Karpas-422 (cell line): ENCODE measurements around the gene SDHAF1. TPM values are rescaled to one million over a fixed set of nuclear protein-coding genes. Genes with fewer than 3 reads are reported as not detected.
"Not testable (repeated sequence)": the region's sequence is repeated elsewhere in the genome, so short reads cannot be mapped to it uniquely, and the experiment has no call there.

Experiments used
- DNase-seq: peaks from one replicate; pipeline ENCODE4 v3.0.0-alpha.2; 2015
- H2AFZ ChIP-seq: fragments of 200-600 bp; sonication (generic); 2 replicates; pipeline ENCODE4 v1.6.1; 2014; ENCODE audit warnings: antibody characterized with exemption, low read length, mixed read lengths
- H3K27ac ChIP-seq: fragments of 200-600 bp; sonication (generic); 2 replicates; pipeline ENCODE4 v1.5.1; 2014; ENCODE audit warnings: mild to moderate bottlenecking, low read length, moderate library complexity
- H3K27me3 ChIP-seq: fragments of 200-600 bp; sonication (generic); 2 replicates; pipeline ENCODE4 v1.6.1; 2014; ENCODE audit warnings: low read length, mixed read lengths
- H3K36me3 ChIP-seq: fragments of 200-600 bp; sonication (generic); 2 replicates; pipeline ENCODE4 v1.6.1; 2014; ENCODE audit warnings: low read length, mixed read lengths; ENCODE audit not compliant: insufficient read depth
- H3K4me1 ChIP-seq: fragments of 200-600 bp; sonication (generic); 2 replicates; pipeline ENCODE4 v1.6.1; 2014; ENCODE audit warnings: mild to moderate bottlenecking, low read length, mixed read lengths
- H3K4me2 ChIP-seq: fragments of 200-600 bp; sonication (generic); 2 replicates; pipeline ENCODE4 v1.6.1; 2014; ENCODE audit warnings: low read length, low read depth, mild to moderate bottlenecking; ENCODE audit not compliant: poor library complexity, severe bottlenecking
- H3K4me3 ChIP-seq: fragments of 200-600 bp; sonication (generic); 2 replicates; pipeline ENCODE4 v1.5.1; 2014; ENCODE audit warnings: mild to moderate bottlenecking, antibody characterized with exemption, low read length, mixed read lengths
- H3K79me2 ChIP-seq: fragments of 200-600 bp; sonication (generic); 2 replicates; pipeline ENCODE4 v1.6.1; 2014; ENCODE audit warnings: mild to moderate bottlenecking, low read length, mixed read lengths
- H3K9ac ChIP-seq: fragments of 200-600 bp; sonication (generic); 2 replicates; pipeline ENCODE4 v1.6.0; 2014; ENCODE audit warnings: low read length
- H3K9me2 ChIP-seq: fragments of 200-600 bp; sonication (generic), shearing (Covaris generic); replicated peaks from 2 replicates; pipeline ENCODE4 v1.6.0; 2014; ENCODE audit warnings: mild to moderate bottlenecking, low read length, moderate library complexity; ENCODE audit not compliant: insufficient read depth
- H3K9me3 ChIP-seq: fragments of 300-700, 200-600 bp; sonication (generic); 2 replicates; pipeline ENCODE4 v1.6.1; 2014; ENCODE audit warnings: low read length, mixed read lengths
- H4K20me1 ChIP-seq: fragments of 200-600 bp; sonication (generic); 2 replicates; pipeline ENCODE4 v1.6.1; 2014; ENCODE audit warnings: mild to moderate bottlenecking, antibody characterized with exemption, low read length, low read depth; ENCODE audit not compliant: insufficient read depth
- small RNA-seq: library from RNA; depleted of rRNA; stranded (forward); fragments of <200 nt; gene quantifications from one replicate; pipeline ENCODE3, GENCODE V24; 2014
- total RNA-seq: library from RNA; depleted of rRNA; stranded (reverse); fragments of >200 nt; shearing (Covaris generic); gene quantifications from 2 replicates; pipeline ENCODE4 v1.2.3, GENCODE V29; 2014; ENCODE audit warnings: low replicate concordance; rRNA removed

Gene SDHAF1
- total RNA-seq, 1 experiment from 2014 or later = 23.4 TPM

- Histone ChIP-seq H3K9ac (no peak within 1 kb of the TSS), H4K20me1 (no peaks in the 10 kb centered on the region), H2AFZ (no peak within 1 kb of the TSS), H3K27me3 (no peaks in the 10 kb centered on the region), H3K4me2 (no peak within 1 kb of the TSS), H3K9me2 (no peaks in the 10 kb centered on the region), H3K79me2 (no peaks in the 10 kb centered on the region), H3K4me3 (no peak within 1 kb of the TSS), H3K9me3 (no peaks in the 10 kb centered on the region), H3K36me3 (no peaks in the 10 kb centered on the region), H3K4me1 (no peaks in the 10 kb centered on the region), H3K27ac (no peak within 1 kb of the TSS)
- no peak for DNase-seq
These were observed 37.5 kb downstream of the SDHAF1 start, which contains the start of gene CLIP3 for GRCh38 chr19:36032251-36033104. Gene CLIP3 (minus strand): TSS chr19:36032873. CDS start chr19:36032357, 516 bp downstream.

DNA sequence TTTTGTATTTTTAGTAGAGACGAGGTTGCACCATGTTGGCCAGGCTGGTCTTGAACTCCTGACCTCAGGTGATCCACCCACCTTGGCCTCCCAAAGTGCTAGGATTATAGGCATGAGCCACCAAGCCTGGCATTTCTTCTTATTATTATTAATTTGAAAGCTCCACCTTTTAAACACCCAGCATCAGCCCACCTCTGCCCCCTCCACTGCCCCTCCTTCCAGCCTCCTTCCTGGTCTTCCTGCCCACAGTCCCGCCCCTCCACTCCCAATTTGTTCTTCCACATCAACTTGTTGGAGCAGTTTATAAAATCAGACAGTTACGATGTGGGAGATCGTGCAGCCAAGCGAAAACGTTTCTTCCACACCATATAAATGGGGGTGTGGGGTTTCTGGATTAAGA lies 45.5 kb downstream of the SDHAF1 start:
- Histone ChIP-seq H2AFZ (no peak overlapping the region), H3K36me3 (0 out of 2 replicates have a peak, but pooled peaks cover 2% of the 10 kb centered on the region), H3K9me3 (no peaks in the 10 kb centered on the region), H4K20me1 (no peaks in the 10 kb centered on the region), H3K79me2 (no peaks in the 10 kb centered on the region), H3K27me3 (no peaks in the 10 kb centered on the region), H3K4me1 (no peaks in the 10 kb centered on the region), H3K9ac (no peak overlapping the region), H3K27ac (no peak overlapping the region), H3K4me3 (no peak overlapping the region), H3K4me2 (no peak overlapping the region), H3K9me2 (no peaks in the 10 kb centered on the region)
- DNase-seq = no peak

DNA sequence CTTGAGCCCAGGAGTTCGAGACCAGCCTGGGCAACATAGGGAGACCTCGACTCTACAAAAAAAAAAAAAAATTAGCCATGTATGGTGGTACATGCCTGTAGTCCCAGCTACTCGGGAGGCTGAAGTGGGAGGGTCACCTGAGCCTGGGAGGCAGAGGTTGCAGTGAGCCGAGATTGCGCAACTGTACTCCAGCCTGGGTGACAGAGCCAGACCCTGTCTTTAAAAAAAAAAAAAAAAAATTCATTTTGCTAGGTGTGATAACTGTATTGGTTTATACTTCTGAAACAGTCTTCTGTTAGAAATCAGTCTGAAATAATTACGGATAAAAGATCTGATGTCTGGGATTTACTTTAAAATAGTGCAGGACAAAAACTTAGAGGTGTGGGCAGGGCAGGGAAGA lies 46.1 kb downstream of the SDHAF1 start:
- H3K4me2 ChIP-seq, H3K27ac ChIP-seq, H3K36me3 ChIP-seq, H3K79me2 ChIP-seq, DNase-seq, H4K20me1 ChIP-seq, H3K27me3 ChIP-seq, H3K9me3 ChIP-seq, H3K4me3 ChIP-seq, H2AFZ ChIP-seq, H3K9me2 ChIP-seq, H3K4me1 ChIP-seq, H3K9ac ChIP-seq: not testable (repeated sequence)

DNA sequence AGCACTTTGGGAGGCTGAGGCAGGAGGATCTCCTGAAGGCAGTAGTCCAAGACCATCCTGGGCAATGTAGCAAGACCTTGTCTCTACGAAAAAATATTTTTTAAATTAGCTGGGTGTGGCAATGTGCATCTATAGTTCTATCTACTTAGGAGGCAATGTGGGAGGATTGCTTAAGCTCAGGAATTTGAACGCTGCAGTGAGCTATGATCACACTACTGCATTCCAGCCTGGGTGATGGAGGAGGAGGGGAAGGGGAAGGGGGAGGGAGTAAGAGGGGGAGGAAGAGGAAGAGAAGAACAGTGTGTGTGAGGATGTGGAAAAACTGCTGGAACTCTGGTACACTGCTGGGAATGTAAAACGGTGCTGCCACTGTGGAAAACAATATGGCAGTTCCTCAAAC lies 46.8 kb downstream of the SDHAF1 start:
- no peaks in the 10 kb centered on the region for H4K20me1 ChIP-seq
- H3K9ac ChIP-seq = no peak overlapping the region
- no peak overlapping the region for H2AFZ ChIP-seq
- no peak for DNase-seq
- no peak overlapping the region for H3K4me2 ChIP-seq
- H3K27me3 ChIP-seq = no peaks in the 10 kb centered on the region
- no peak overlapping the region for H3K27ac ChIP-seq
- no peaks in the 10 kb centered on the region for H3K79me2 ChIP-seq
- no peaks in the 10 kb centered on the region for H3K4me1 ChIP-seq
- H3K36me3 ChIP-seq = 0 out of 2 replicates have a peak, but pooled peaks cover 2% of the 10 kb centered on the region
- H3K9me3 ChIP-seq = no peaks in the 10 kb centered on the region
- no peak overlapping the region for H3K4me3 ChIP-seq
- no peaks in the 10 kb centered on the region for H3K9me2 ChIP-seq

- Histone ChIP-seq H3K4me2 (no peak overlapping the region), H3K27ac (no peak overlapping the region)
These were observed 49.0 kb downstream of the SDHAF1 start for GRCh38 chr19:36043952-36044351.

More at GRCh38 chr19:36043952-36044351, 49.0 kb downstream of the SDHAF1 start:
- Histone ChIP-seq H3K4me3 (no peak overlapping the region), H3K27me3 (no peaks in the 10 kb centered on the region), H2AFZ (no peak overlapping the region), H3K79me2 (no peaks in the 10 kb centered on the region), H3K4me1 (no peaks in the 10 kb centered on the region), H4K20me1 (no peaks in the 10 kb centered on the region), H3K9me2 (no peaks in the 10 kb centered on the region), H3K9me3 (no peaks in the 10 kb centered on the region), H3K36me3 (0 out of 2 replicates have a peak, but pooled peaks cover 2% of the 10 kb centered on the region), H3K9ac (no peak overlapping the region)
- DNase-seq = no peak

Small RNAs within 50 kb of the gene (small RNA-seq; reads per million reads assigned to genes)
- gene AF038458.1 = not detected

Other genes starting within 250 kb of the SDHAF1 start
- 31.7 and 50.4 TPM in 2 replicates for gene U2AF1L4, start 249.8 kb upstream of the SDHAF1 start, total RNA-seq
- gene PSENEN, start 249.5 kb upstream of the SDHAF1 start, total RNA-seq = 47.7 and 112 TPM in 2 replicates
- 5.9 and 12.4 TPM in 2 replicates for gene LIN37, start 246.6 kb upstream of the SDHAF1 start, total RNA-seq
- gene HSPB6, start 238.2 kb upstream of the SDHAF1 start, total RNA-seq = 0.18 and 1.5 TPM in 2 replicates
- 16.6 and 17.5 TPM in 2 replicates for gene PROSER3, start 237.0 kb upstream of the SDHAF1 start, total RNA-seq
- 5.8 and 12.3 TPM in 2 replicates for gene ARHGAP33, start 219.6 kb upstream of the SDHAF1 start, total RNA-seq
- gene PRODH2, start 182.3 kb upstream of the SDHAF1 start, total RNA-seq = not detected in 2 replicates
- not detected in 2 replicates for gene NPHS1, start 142.7 kb upstream of the SDHAF1 start, total RNA-seq
- gene KIRREL2, start 138.3 kb upstream of the SDHAF1 start, total RNA-seq = 0.07 TPM in 1 of 2 replicates, not detected in the other
- 9.9 and 23.8 TPM in 2 replicates for gene APLP1, start 126.6 kb upstream of the SDHAF1 start, total RNA-seq
- gene NFKBID, start 94.6 kb upstream of the SDHAF1 start, total RNA-seq = 7.2 and 17.1 TPM in 2 replicates
- gene HCST, start 92.7 kb upstream of the SDHAF1 start, total RNA-seq = 12.2 and 18.8 TPM in 2 replicates
- not detected in 2 replicates for gene TYROBP, start 86.9 kb upstream of the SDHAF1 start, total RNA-seq
- gene LRFN3, start 58.8 kb upstream of the SDHAF1 start, total RNA-seq = 3.7 and 3.8 TPM in 2 replicates
- 1.2 and 1.8 TPM in 2 replicates for gene SYNE4, start 13.6 kb downstream of the SDHAF1 start, total RNA-seq
- 11.1 and 48.4 TPM in 2 replicates for gene ALKBH6, start 19.0 kb downstream of the SDHAF1 start, total RNA-seq
- 0.72 and 1.2 TPM in 2 replicates for gene CLIP3, start 37.7 kb downstream of the SDHAF1 start, total RNA-seq
- 3.6 and 8.9 TPM in 2 replicates for gene THAP8, start 59.1 kb downstream of the SDHAF1 start, total RNA-seq
- 9.4 and 10.9 TPM in 2 replicates for gene WDR62, start 59.7 kb downstream of the SDHAF1 start, total RNA-seq
- gene OVOL3, start 116.0 kb downstream of the SDHAF1 start, total RNA-seq = 1.6 and 3.1 TPM in 2 replicates
- gene POLR2I, start 119.7 kb downstream of the SDHAF1 start, total RNA-seq = 175 and 322 TPM in 2 replicates
- 200 and 242 TPM in 2 replicates for gene TBCB, start 120.3 kb downstream of the SDHAF1 start, total RNA-seq
- 121 and 180 TPM in 2 replicates for gene CAPNS1, start 144.9 kb downstream of the SDHAF1 start, total RNA-seq
- not detected in 2 replicates for gene COX7A1, start 157.3 kb downstream of the SDHAF1 start, total RNA-seq
- gene ZNF565, start 219.5 kb downstream of the SDHAF1 start, total RNA-seq = 1.4 and 5.7 TPM in 2 replicates
- gene ZNF146, start 219.9 kb downstream of the SDHAF1 start, total RNA-seq = 83.1 and 108 TPM in 2 replicates